GM23338 (cell line): Measurements from ENCODE around the gene TMEM141. TPM values are rescaled to one million over a fixed set of nuclear protein-coding genes. Genes with fewer than 3 reads are reported as not detected.
"Not testable (repeated sequence)": the region's sequence is repeated elsewhere in the genome, so short reads cannot be mapped to it uniquely, and the experiment has no call there.

Experiments used
- ATAC-seq: fragments of 200-7000 bp; cut with Tn5 transposase; 3 replicates; pipeline ENCODE4 v1.9.1; 2020
- DNase-seq: peaks from one replicate; pipeline ENCODE4 v3.0.0-alpha.2; 2015; ENCODE audit warnings: low spot score
- H2AFZ ChIP-seq: fragments of 200-600 bp; sonication (generic); 2 replicates; pipeline ENCODE4 v1.8.0; 2016; ENCODE audit warnings: antibody characterized with exemption, mild to moderate bottlenecking, moderate library complexity
- H3F3A ChIP-seq: fragments of 200-600 bp; sonication (generic); replicated peaks from 2 replicates; pipeline ENCODE4 v1.8.0; 2017; ENCODE audit warnings: antibody characterized with exemption, mixed run types, low read depth
- H3K27ac ChIP-seq: fragments of 200-600 bp; sonication (generic); 2 replicates; pipeline ENCODE4 v1.6.1; 2016; ENCODE audit warnings: low read depth
- H3K27me3 ChIP-seq: fragments of 200-600 bp; sonication (generic); 2 replicates; pipeline ENCODE4 v1.8.0; 2016; ENCODE audit warnings: mild to moderate bottlenecking, mixed run types, moderate library complexity; ENCODE audit not compliant: insufficient read depth
- H3K36me3 ChIP-seq: fragments of 200-600 bp; sonication (generic); 2 replicates; pipeline ENCODE4 v1.8.0; 2016; ENCODE audit warnings: mild to moderate bottlenecking; ENCODE audit not compliant: insufficient read depth
- H3K4me1 ChIP-seq: fragments of 200-600 bp; sonication (generic); 2 replicates; pipeline ENCODE4 v1.8.0; 2016; ENCODE audit warnings: mild to moderate bottlenecking, moderate library complexity; ENCODE audit not compliant: insufficient read depth
- H3K4me2 ChIP-seq: fragments of 200-600 bp; sonication (generic); 2 replicates; pipeline ENCODE4 v1.7.1; 2017; ENCODE audit warnings: mixed run types
- H3K4me3 ChIP-seq: fragments of 200-600 bp; sonication (generic); 2 replicates; pipeline ENCODE4 v1.6.1; 2016; ENCODE audit warnings: mixed run types
- H3K79me2 ChIP-seq: fragments of 200-600 bp; sonication (generic); replicated peaks from 2 replicates; pipeline ENCODE4 v1.8.0; 2017; ENCODE audit warnings: mild to moderate bottlenecking; ENCODE audit not compliant: insufficient read depth
- H3K9me2 ChIP-seq: fragments of 200-600 bp; sonication (generic); 2 replicates; pipeline ENCODE4 v1.8.0; 2017; ENCODE audit not compliant: insufficient read depth
- H4K20me1 ChIP-seq: fragments of 200-600 bp; sonication (generic); replicated peaks from 2 replicates; pipeline ENCODE4 v1.8.0; 2017; ENCODE audit warnings: mild to moderate bottlenecking; ENCODE audit not compliant: insufficient read depth
- H3K27ac Mint-ChIP-seq: 2 replicates; pipeline ENCODE4 v1.8.0; 2020; ENCODE audit warnings: inconsistent platforms, mild to moderate bottlenecking, moderate library complexity, mixed read lengths
- H3K27me3 Mint-ChIP-seq: 3 replicates; pipeline ENCODE4 v1.8.0; 2022; ENCODE audit warnings: low read depth, mild to moderate bottlenecking, moderate library complexity, mixed read lengths, inconsistent platforms; ENCODE audit not compliant: insufficient read depth, poor library complexity
- H3K36me3 Mint-ChIP-seq: 3 replicates; pipeline ENCODE4 v1.8.0; 2021; ENCODE audit warnings: low read depth, mild to moderate bottlenecking, inconsistent platforms, moderate library complexity, mixed read lengths
- H3K4me1 Mint-ChIP-seq: 3 replicates; pipeline ENCODE4 v1.8.0; 2020; ENCODE audit warnings: mild to moderate bottlenecking, inconsistent platforms, mixed read lengths
- H3K4me3 Mint-ChIP-seq: 3 replicates; pipeline ENCODE4 v1.8.0; 2021; ENCODE audit warnings: moderate library complexity, mild to moderate bottlenecking, inconsistent platforms, mixed read lengths
- H3K9me3 Mint-ChIP-seq: 3 replicates; pipeline ENCODE4 v1.8.0; 2020; ENCODE audit warnings: moderate library complexity, mild to moderate bottlenecking, inconsistent platforms, mixed read lengths
- EZH2 ChIP-seq: fragments of 200-600 bp; sonication (generic); IDR thresholded peaks from one replicate; pipeline ENCODE4 v1.8.0; 2017; ENCODE audit warnings: antibody characterized with exemption, mild to moderate bottlenecking, low read depth; ENCODE audit not compliant: unreplicated experiment
- EZH2phosphoT487 ChIP-seq: fragments of 200-600 bp; sonication (generic); IDR thresholded peaks from one replicate; pipeline ENCODE4 v1.8.1; 2018; ENCODE audit warnings: antibody characterized with exemption; ENCODE audit not compliant: unreplicated experiment
- POLR2AphosphoS5 ChIP-seq: IDR thresholded peaks from 2 replicates; pipeline ENCODE4 v1.6.1; 2016; ENCODE audit warnings: antibody characterized with exemption, low read depth
- STAT1 ChIP-seq: IDR thresholded peaks from one replicate; pipeline ENCODE4 v1.6.1; 2016; ENCODE audit warnings: antibody characterized with exemption; ENCODE audit not compliant: unreplicated experiment
- ZNF331 ChIP-seq: fragments of 250-450 bp; sonication (Bioruptor Pico); IDR thresholded peaks from 2 replicates; pipeline ENCODE4 v1.5.0; 2020; ENCODE audit warnings: low read depth, mild to moderate bottlenecking, moderate library complexity
- polyA plus RNA-seq: library from polyadenylated mRNA; unstranded; fragments of >200 nt; fragmentation: Nextera tagmentation; extraction: Ambion mirVana; gene quantifications from 2 replicates; pipeline ENCODE4 v1.2.1, GENCODE V29; 2016
- total RNA-seq: library from RNA; depleted of rRNA; stranded (reverse); fragments of >200 nt; shearing (Covaris generic); gene quantifications from 2 replicates; pipeline ENCODE4 v1.2.3, GENCODE V29; 2014
- TF ChIP-seq, protein P1 (sequence below): fragments of 250-450 bp; sonication (Bioruptor Pico); IDR thresholded peaks from 2 replicates; pipeline ENCODE4 v1.5.0; 2020; ENCODE audit warnings: mild to moderate bottlenecking, moderate library complexity
- TF ChIP-seq, protein P2 (sequence below): IDR thresholded peaks from 2 replicates; pipeline ENCODE4 v1.6.1; 2016; ENCODE audit warnings: antibody characterized with exemption
- TF ChIP-seq, protein P3 (sequence below), 2 experiments: fragments of 200-600 bp in 1 of 2; sonication (generic) in 1 of 2; conservative IDR thresholded peaks; 2 replicates each; pipeline versions ENCODE4 v1.5.1 to v1.6.1; 2016 to 2017; ENCODE audit warnings: antibody characterized with exemption in 2 of 2, low read depth in 2 of 2, mild to moderate bottlenecking in 2 of 2, moderate library complexity in 1 of 2

The TMEM141 gene
- total and polyA plus RNA-seq, 2 experiments from 2014 or later, result 71.4 to 90.5 TPM

DNA sequence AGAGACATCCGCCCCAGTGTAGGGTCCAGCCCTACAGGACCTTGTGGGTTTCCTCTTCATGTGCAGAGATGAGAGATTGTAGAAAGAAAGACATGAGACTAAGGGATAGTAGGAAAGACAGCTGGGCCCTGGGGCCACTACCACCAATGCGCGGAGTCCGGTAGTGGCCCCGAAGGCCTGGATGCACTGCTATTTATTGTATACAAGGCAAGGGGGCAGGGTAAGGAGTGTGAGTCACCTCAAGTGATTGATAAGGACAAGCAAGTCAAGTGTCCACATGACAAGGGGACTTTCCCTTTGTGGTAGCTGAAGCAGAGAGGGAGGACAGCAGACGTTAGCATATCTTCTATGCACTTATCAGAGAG lies 6.2 kb upstream of the TMEM141 start (continued):
- TF ChIP-seq, protein P1, sequence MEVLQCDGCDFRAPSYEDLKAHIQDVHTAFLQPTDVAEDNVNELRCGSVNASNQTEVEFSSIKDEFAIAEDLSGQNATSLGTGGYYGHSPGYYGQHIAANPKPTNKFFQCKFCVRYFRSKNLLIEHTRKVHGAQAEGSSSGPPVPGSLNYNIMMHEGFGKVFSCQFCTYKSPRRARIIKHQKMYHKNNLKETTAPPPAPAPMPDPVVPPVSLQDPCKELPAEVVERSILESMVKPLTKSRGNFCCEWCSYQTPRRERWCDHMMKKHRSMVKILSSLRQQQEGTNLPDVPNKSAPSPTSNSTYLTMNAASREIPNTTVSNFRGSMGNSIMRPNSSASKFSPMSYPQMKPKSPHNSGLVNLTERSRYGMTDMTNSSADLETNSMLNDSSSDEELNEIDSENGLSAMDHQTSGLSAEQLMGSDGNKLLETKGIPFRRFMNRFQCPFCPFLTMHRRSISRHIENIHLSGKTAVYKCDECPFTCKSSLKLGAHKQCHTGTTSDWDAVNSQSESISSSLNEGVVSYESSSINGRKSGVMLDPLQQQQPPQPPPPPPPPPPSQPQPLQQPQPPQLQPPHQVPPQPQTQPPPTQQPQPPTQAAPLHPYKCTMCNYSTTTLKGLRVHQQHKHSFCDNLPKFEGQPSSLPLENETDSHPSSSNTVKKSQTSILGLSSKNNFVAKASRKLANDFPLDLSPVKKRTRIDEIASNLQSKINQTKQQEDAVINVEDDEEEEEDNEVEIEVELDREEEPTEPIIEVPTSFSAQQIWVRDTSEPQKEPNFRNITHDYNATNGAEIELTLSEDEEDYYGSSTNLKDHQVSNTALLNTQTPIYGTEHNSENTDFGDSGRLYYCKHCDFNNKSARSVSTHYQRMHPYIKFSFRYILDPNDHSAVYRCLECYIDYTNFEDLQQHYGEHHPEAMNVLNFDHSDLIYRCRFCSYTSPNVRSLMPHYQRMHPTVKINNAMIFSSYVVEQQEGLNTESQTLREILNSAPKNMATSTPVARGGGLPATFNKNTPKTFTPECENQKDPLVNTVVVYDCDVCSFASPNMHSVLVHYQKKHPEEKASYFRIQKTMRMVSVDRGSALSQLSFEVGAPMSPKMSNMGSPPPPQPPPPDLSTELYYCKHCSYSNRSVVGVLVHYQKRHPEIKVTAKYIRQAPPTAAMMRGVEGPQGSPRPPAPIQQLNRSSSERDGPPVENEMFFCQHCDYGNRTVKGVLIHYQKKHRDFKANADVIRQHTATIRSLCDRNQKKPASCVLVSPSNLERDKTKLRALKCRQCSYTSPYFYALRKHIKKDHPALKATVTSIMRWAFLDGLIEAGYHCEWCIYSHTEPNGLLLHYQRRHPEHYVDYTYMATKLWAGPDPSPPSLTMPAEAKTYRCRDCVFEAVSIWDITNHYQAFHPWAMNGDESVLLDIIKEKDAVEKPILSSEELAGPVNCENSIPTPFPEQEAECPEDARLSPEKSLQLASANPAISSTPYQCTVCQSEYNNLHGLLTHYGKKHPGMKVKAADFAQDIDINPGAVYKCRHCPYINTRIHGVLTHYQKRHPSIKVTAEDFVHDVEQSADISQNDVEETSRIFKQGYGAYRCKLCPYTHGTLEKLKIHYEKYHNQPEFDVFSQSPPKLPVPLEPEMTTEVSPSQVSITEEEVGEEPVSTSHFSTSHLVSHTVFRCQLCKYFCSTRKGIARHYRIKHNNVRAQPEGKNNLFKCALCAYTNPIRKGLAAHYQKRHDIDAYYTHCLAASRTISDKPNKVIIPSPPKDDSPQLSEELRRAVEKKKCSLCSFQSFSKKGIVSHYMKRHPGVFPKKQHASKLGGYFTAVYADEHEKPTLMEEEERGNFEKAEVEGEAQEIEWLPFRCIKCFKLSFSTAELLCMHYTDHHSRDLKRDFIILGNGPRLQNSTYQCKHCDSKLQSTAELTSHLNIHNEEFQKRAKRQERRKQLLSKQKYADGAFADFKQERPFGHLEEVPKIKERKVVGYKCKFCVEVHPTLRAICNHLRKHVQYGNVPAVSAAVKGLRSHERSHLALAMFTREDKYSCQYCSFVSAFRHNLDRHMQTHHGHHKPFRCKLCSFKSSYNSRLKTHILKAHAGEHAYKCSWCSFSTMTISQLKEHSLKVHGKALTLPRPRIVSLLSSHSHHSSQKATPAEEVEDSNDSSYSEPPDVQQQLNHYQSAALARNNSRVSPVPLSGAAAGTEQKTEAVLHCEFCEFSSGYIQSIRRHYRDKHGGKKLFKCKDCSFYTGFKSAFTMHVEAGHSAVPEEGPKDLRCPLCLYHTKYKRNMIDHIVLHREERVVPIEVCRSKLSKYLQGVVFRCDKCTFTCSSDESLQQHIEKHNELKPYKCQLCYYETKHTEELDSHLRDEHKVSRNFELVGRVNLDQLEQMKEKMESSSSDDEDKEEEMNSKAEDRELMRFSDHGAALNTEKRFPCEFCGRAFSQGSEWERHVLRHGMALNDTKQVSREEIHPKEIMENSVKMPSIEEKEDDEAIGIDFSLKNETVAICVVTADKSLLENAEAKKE (CRISPR knock-in tag), result no peak
- TF ChIP-seq EZH2 (no peak), ZNF331 (CRISPR knock-in tag) (no peak), STAT1 (no peak), POLR2AphosphoS5 (no peak), EZH2phosphoT487 (no peak)
- TF ChIP-seq, protein P2, sequence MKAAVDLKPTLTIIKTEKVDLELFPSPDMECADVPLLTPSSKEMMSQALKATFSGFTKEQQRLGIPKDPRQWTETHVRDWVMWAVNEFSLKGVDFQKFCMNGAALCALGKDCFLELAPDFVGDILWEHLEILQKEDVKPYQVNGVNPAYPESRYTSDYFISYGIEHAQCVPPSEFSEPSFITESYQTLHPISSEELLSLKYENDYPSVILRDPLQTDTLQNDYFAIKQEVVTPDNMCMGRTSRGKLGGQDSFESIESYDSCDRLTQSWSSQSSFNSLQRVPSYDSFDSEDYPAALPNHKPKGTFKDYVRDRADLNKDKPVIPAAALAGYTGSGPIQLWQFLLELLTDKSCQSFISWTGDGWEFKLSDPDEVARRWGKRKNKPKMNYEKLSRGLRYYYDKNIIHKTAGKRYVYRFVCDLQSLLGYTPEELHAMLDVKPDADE, result no peak
- TF ChIP-seq, protein P3, sequence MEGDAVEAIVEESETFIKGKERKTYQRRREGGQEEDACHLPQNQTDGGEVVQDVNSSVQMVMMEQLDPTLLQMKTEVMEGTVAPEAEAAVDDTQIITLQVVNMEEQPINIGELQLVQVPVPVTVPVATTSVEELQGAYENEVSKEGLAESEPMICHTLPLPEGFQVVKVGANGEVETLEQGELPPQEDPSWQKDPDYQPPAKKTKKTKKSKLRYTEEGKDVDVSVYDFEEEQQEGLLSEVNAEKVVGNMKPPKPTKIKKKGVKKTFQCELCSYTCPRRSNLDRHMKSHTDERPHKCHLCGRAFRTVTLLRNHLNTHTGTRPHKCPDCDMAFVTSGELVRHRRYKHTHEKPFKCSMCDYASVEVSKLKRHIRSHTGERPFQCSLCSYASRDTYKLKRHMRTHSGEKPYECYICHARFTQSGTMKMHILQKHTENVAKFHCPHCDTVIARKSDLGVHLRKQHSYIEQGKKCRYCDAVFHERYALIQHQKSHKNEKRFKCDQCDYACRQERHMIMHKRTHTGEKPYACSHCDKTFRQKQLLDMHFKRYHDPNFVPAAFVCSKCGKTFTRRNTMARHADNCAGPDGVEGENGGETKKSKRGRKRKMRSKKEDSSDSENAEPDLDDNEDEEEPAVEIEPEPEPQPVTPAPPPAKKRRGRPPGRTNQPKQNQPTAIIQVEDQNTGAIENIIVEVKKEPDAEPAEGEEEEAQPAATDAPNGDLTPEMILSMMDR (conservative IDR thresholded peaks at IDR 0.05; ENCODE audit: low read depth in 2 of 2), result no peak

DNA sequence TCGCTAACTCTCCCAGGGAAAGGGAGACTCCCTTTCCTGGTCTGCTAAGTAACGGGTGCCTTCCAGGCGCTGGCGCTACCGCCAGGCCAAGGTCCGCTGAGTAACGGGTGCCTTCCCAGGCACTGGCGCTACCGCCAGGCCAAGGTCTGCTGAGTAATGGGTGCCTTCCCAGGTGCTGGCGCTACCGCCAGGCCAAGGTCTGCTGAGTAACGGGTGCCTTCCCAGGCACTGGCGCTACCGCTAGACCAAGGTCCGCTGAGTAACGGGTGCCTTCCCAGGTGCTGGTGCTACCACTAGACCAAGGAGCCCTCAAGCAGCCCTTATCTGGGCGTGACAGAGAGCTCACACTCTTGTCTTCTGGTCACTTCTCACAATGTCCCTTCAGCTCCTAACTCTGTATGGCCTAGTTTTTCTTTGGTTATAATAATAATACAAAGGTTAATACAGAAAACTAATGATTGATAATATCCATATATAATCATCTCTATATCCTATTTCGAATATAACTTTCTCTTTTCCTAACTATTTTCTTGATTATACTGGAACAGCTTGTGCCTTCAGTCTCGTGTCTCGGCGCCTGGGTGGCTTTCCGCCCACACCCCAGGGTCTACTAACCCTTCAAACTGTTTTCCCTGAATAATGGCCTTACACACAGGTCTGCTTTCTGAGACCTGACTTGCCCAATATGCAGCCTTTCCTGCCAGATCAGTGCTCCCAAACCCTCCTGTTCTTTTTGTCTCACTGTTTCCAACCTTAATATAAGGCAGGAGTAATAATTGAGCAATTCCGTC lies 5.4 kb upstream of the TMEM141 start:
- H3K36me3 Mint-ChIP-seq, ATAC-seq, H3K79me2 ChIP-seq, H3K4me1 ChIP-seq, H3F3A ChIP-seq, H2AFZ ChIP-seq, H3K27me3 Mint-ChIP-seq, H3K4me2 ChIP-seq, H3K27ac ChIP-seq, H3K27ac Mint-ChIP-seq, H3K9me3 Mint-ChIP-seq, H3K9me2 ChIP-seq, H3K4me3 ChIP-seq, DNase-seq, H3K4me3 Mint-ChIP-seq, H3K4me1 Mint-ChIP-seq, H3K27me3 ChIP-seq, H4K20me1 ChIP-seq, H3K36me3 ChIP-seq: not testable (repeated sequence)
